Gastrocnemius medialis (tissue), 4 donors: ENCODE results near the gene SALL3. TPM values are rescaled to one million over a fixed set of nuclear protein-coding genes. Genes with fewer than 3 reads are reported as not detected.

Source experiments
- ATAC-seq, 2 donors: fragments of 150-250 bp; one replicate each; pipeline ENCODE4 v1.9.1; 2016
- DNase-seq, 2 donors: peaks; one replicate each; pipeline ENCODE4 v3.0.0-alpha.2; 2019
- H3K27ac ChIP-seq, 4 donors: fragments of 200-600 bp; sonication (generic); 1 replicate in 1 of 4; 2 replicates in 3 of 4; pipeline ENCODE4 v1.5.1; 2016 to 2018; ENCODE audit warnings: mild to moderate bottlenecking in 2 of 4, moderate library complexity in 1 of 4
- H3K27me3 ChIP-seq, 3 donors: fragments of 200-600 bp; sonication (generic) in 2 of 3; 1 replicate in 1 of 3; 2 replicates in 2 of 3; pipeline versions ENCODE4 v1.5.1 to v1.6.0; 2016 to 2019; ENCODE audit warnings: mild to moderate bottlenecking in 1 of 3, moderate library complexity in 1 of 3
- H3K36me3 ChIP-seq, 2 donors: fragments of 200-600 bp; sonication (generic) in 1 of 2; one replicate each; pipeline ENCODE4 v1.5.1; 2017 to 2018
- H3K4me1 ChIP-seq, 2 donors: fragments of 200-600 bp; sonication (generic) in 1 of 2; one replicate each; pipeline ENCODE4 v1.5.1; 2016 to 2017; ENCODE audit warnings: mild to moderate bottlenecking in 2 of 2
- H3K4me3 ChIP-seq, 4 donors: fragments of 200-600 bp; sonication (generic) in 3 of 4; 1 replicate in 1 of 4; 2 replicates in 3 of 4; pipeline ENCODE4 v1.5.1; 2016 to 2019; ENCODE audit warnings: mild to moderate bottlenecking in 2 of 4
- H3K9me3 ChIP-seq, 3 donors: fragments of 200-600 bp; sonication (generic) in 2 of 3; 1 replicate in 1 of 3; 2 replicates in 2 of 3; pipeline ENCODE4 v1.5.1; 2016 to 2019
- POLR2A ChIP-seq, 2 donors: fragments of 450-650 bp; IDR thresholded peaks; one replicate each; pipeline ENCODE4 v1.6.1; 2017; ENCODE audit warnings: antibody characterized with exemption in 2 of 2, mild to moderate bottlenecking in 2 of 2, moderate library complexity in 2 of 2
- in situ Hi-C, 4 donors: fragments of 200-750 bp; cut with MboI; loops; one replicate each; pipeline versions ENCODE4 v1.15.0 to v1.8.0; 2017; ENCODE audit warnings: low sequenced_read_pairs in 4 of 4
- intact Hi-C: fragments of 100-400 bp; cut with DNase I; formaldehyde crosslinking; loops from one replicate; pipeline ENCODE4 v1.15.1; 2023; ENCODE audit warnings: low total_unique reads
- total RNA-seq, 4 donors: library from RNA; depleted of rRNA; stranded (reverse); fragments of >200 nt; gene quantifications; one replicate each; pipeline versions ENCODE4 v1.1.0 to v1.2.3, GENCODE V29; 2016
- TF ChIP-seq, protein P1 (sequence below), 5 experiments: fragments of 450-650 bp in 3 of 5; fragments of 200-600 bp in 2 of 5; sonication (generic) in 2 of 5; IDR thresholded peaks in 4 of 5; conservative IDR thresholded peaks in 1 of 5; 1 replicate in 4 of 5; 2 replicates in 1 of 5; pipeline ENCODE4 v1.5.1; 2016 to 2019; ENCODE audit warnings: antibody characterized with exemption in 5 of 5, mild to moderate bottlenecking in 3 of 5, moderate library complexity in 3 of 5

The SALL3 gene
- total RNA-seq, 4 donors from 2014 or later, result not detected

DNA sequence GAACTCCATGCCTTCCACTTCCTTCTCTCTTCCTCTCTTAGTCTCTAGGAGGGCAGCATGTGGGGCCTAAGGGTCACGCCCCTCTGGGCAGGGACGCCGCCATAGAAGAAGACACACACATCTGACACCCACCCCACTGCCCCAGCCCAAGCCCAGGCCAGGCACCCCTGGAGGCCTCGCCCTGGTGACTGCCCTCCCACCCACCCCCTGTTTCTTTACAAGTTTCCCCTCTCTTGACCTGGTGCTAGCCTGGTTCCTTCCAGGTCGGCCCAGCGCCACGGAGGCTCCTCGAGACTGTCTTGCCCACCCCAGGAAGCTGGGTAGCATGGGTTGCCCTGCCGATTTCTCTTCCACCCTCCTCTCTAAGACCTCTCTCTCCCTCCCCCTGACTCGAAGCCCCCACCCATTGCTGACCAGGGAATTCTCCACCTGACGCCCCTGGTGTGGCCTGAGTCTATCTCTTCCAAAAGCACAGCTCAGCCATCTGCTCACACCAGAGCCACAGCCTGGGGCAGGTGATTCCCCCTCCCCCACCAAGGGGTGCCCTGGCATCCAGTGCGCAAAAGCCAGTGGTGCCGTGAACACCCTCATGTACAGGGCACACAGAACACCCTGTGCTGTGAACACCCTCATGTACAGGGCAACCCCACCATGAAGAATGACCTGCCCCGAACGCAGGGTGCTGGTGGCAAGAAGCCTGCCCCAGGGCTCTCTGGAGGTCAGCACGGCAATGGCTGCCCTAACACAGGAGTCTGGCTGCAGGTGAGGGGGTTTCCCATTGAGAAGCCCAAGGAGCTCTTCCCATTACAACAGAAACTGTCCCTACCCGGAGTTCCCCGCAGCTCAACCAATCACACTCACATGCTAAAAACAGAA, 13.5 kb upstream of the SALL3 start:
- H3K27ac ChIP-seq, result no peak overlapping the region
- ATAC-seq (no peak), DNase-seq (no peak)
- intact Hi-C loops, result no loop called here
- H3K36me3 ChIP-seq, result no peaks in the 10 kb centered on the region
- no peaks in the 10 kb centered on the region for H3K4me1 ChIP-seq
- no peak overlapping the region for H3K4me3 ChIP-seq
- H3K9me3 ChIP-seq, result no peaks in the 10 kb centered on the region
- in situ Hi-C loops, result no loop called here
- TF ChIP-seq, protein P1, sequence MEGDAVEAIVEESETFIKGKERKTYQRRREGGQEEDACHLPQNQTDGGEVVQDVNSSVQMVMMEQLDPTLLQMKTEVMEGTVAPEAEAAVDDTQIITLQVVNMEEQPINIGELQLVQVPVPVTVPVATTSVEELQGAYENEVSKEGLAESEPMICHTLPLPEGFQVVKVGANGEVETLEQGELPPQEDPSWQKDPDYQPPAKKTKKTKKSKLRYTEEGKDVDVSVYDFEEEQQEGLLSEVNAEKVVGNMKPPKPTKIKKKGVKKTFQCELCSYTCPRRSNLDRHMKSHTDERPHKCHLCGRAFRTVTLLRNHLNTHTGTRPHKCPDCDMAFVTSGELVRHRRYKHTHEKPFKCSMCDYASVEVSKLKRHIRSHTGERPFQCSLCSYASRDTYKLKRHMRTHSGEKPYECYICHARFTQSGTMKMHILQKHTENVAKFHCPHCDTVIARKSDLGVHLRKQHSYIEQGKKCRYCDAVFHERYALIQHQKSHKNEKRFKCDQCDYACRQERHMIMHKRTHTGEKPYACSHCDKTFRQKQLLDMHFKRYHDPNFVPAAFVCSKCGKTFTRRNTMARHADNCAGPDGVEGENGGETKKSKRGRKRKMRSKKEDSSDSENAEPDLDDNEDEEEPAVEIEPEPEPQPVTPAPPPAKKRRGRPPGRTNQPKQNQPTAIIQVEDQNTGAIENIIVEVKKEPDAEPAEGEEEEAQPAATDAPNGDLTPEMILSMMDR (IDR thresholded peaks at IDR 0.05 in 4 of 5, conservative IDR thresholded peaks at IDR 0.05 in 1 of 5), result no peak
- no peak for TF ChIP-seq POLR2A (IDR thresholded peaks at IDR 0.05)
- H3K27me3 ChIP-seq, result peaks cover 5 to 37% (median 7%) of the 10 kb centered on the region in 3 donors

- TF ChIP-seq, protein P1 (IDR thresholded peaks at IDR 0.05 in 4 of 5, conservative IDR thresholded peaks at IDR 0.05 in 1 of 5), result no peak
- TF ChIP-seq POLR2A (IDR thresholded peaks at IDR 0.05), result no peak
- intact Hi-C loops, result no loop called here
- peaks cover 8 to 43% (median 11%) of the 10 kb centered on the region in 3 donors for H3K27me3 ChIP-seq
- no peak for ATAC-seq
- no peaks in the 10 kb centered on the region for H3K36me3 ChIP-seq
- DNase-seq, result no peak
- no peaks in the 10 kb centered on the region for H3K4me1 ChIP-seq
- H3K4me3 ChIP-seq, result no peak overlapping the region
- H3K27ac ChIP-seq, result no peak overlapping the region
- in situ Hi-C loops, result no loop called here
- no peaks in the 10 kb centered on the region for H3K9me3 ChIP-seq
Observed at GRCh38 chr18:78966793-78967106, 12.9 kb upstream of the SALL3 start.

DNA sequence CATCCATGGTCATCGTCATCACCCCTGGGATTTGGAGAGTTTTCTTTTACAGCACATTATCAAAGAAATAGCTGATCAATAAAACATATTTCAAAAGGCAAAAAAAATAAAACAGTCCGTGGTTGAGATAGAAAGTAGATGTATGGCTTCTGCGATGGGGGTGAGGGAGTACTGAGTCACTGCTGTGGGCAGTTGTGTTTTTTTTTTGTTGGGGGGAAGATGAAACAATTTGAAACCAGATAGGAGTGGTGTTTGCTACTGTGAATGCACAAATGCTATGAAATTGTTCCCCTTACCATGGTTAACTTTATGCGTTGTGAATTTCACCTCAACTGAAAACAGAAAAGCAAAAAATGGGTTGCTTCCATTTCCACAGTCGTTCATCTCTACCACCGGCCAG, 11.9 kb upstream of the SALL3 start:
- intact Hi-C loops, result no loop called here
- H3K27me3 ChIP-seq, result peaks cover 17 to 52% (median 18%) of the 10 kb centered on the region in 3 donors
- TF ChIP-seq, protein P1 (IDR thresholded peaks at IDR 0.05 in 4 of 5, conservative IDR thresholded peaks at IDR 0.05 in 1 of 5), result no peak
- TF ChIP-seq POLR2A (IDR thresholded peaks at IDR 0.05), result no peak

GRCh38 chr18:78969574-78970315, 9.9 kb upstream of the SALL3 start:
- Histone ChIP-seq H3K27me3 (peaks cover 35 to 73% (median 38%) of the 10 kb centered on the region in 3 donors), H3K36me3 (no peaks in the 10 kb centered on the region), H3K4me1 (peaks cover 0 to 5% of the 10 kb centered on the region in 2 donors), H3K4me3 (no peak overlapping the region), H3K9me3 (no peaks in the 10 kb centered on the region), H3K27ac (no peak overlapping the region)
- no peak for DNase-seq
- in situ Hi-C loops (no loop called here), intact Hi-C loops (no loop called here)
- TF ChIP-seq, protein P1 (IDR thresholded peaks at IDR 0.05 in 4 of 5, conservative IDR thresholded peaks at IDR 0.05 in 1 of 5), result no peak
- TF ChIP-seq POLR2A (IDR thresholded peaks at IDR 0.05), result no peak
- no peak for ATAC-seq

More for the DNA sequence above, 11.9 kb upstream of the SALL3 start:
- no peak for DNase-seq
- in situ Hi-C loops, result no loop called here
- Histone ChIP-seq H3K36me3 (no peaks in the 10 kb centered on the region), H3K4me1 (no peaks in the 10 kb centered on the region), H3K9me3 (no peaks in the 10 kb centered on the region), H3K27ac (no peak overlapping the region), H3K4me3 (no peak overlapping the region)
- ATAC-seq, result no peak
